Memory B cell (primary cell): ENCODE data around the gene SLC12A7.

Experiments
- ATAC-seq: fragments of 150-1000 bp; cut with Tn5 transposase; 2 replicates; pipeline ENCODE4 v1.10.0; 2021; ENCODE audit warnings: low read depth, mild to moderate bottlenecking, moderate library complexity
- DNase-seq, 2 donors: peaks; one replicate each; pipeline ENCODE4 v3.0.0; 2022; ENCODE audit warnings: low spot score in 2 of 2
- H3K27ac Mint-ChIP-seq: one replicate; pipeline ENCODE4 v1.8.0; 2022; ENCODE audit warnings: mild to moderate bottlenecking, moderate library complexity, mixed read lengths
- H3K27me3 Mint-ChIP-seq: one replicate; pipeline ENCODE4 v1.8.0; 2022; ENCODE audit warnings: mixed read lengths
- H3K36me3 Mint-ChIP-seq: one replicate; pipeline ENCODE4 v1.8.0; 2022; ENCODE audit warnings: mild to moderate bottlenecking, mixed read lengths
- H3K4me1 Mint-ChIP-seq: one replicate; pipeline ENCODE4 v1.8.0; 2022; ENCODE audit warnings: mixed read lengths
- H3K4me3 Mint-ChIP-seq: one replicate; pipeline ENCODE4 v1.8.0; 2022; ENCODE audit warnings: mild to moderate bottlenecking, moderate library complexity, mixed read lengths
- H3K9me3 Mint-ChIP-seq: one replicate; pipeline ENCODE4 v1.8.0; 2022; ENCODE audit warnings: mixed read lengths

The SLC12A7 gene

GRCh38 chr5:1151316-1151715 is 39.5 kb upstream of the SLC12A7 start:
- no peaks in the 10 kb centered on the region for H3K9me3 Mint-ChIP-seq
- no peak for DNase-seq
- peak overlapping the region; percentile 8 for H3K4me3 Mint-ChIP-seq
- H3K4me1 Mint-ChIP-seq = peaks cover 37% of the 10 kb centered on the region
- no peak for ATAC-seq
- H3K27me3 Mint-ChIP-seq = peaks cover 5% of the 10 kb centered on the region
- H3K27ac Mint-ChIP-seq = no peak overlapping the region
- H3K36me3 Mint-ChIP-seq = peaks cover 2% of the 10 kb centered on the region

DNA sequence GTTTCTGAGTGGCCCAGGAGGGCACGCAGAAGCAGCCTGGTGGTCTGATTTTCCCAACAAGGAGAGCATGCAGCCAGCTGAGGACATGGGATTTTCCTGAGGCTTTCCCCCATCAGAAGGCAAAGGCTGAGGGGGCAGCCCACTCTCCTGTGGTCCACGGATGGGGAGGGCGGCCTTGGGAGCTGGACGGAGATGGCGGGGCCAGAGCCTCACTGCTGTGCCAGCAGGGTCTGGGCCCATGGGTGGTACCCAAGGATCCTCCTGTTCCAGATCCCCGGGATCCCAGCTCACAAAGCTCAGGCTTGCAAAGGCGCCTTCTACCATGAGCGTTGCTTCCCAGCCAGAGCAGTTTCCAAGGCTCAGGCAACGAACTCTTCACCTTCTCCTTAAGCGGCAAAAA is 39.0 kb upstream of the SLC12A7 start:
- no peaks in the 10 kb centered on the region for H3K9me3 Mint-ChIP-seq
- peaks cover 2% of the 10 kb centered on the region for H3K36me3 Mint-ChIP-seq
- peaks cover 5% of the 10 kb centered on the region for H3K27me3 Mint-ChIP-seq
- no peak overlapping the region for H3K27ac Mint-ChIP-seq
- peak overlapping the region; percentile 8 for H3K4me3 Mint-ChIP-seq
- DNase-seq (no peak), ATAC-seq (no peak)
- peaks cover 37% of the 10 kb centered on the region for H3K4me1 Mint-ChIP-seq

GRCh38 chr5:1144638-1145396 is 33.0 kb upstream of the SLC12A7 start:
- H3K27me3 Mint-ChIP-seq = peaks cover 5% of the 10 kb centered on the region
- no peak overlapping the region for H3K27ac Mint-ChIP-seq
- no peak overlapping the region for H3K4me3 Mint-ChIP-seq
- peaks cover 2% of the 10 kb centered on the region for H3K36me3 Mint-ChIP-seq
- no peaks in the 10 kb centered on the region for H3K9me3 Mint-ChIP-seq
- DNase-seq (no peak), ATAC-seq (no peak)
- H3K4me1 Mint-ChIP-seq = peaks cover 25% of the 10 kb centered on the region

- peaks cover 2% of the 10 kb centered on the region for H3K36me3 Mint-ChIP-seq
- peaks cover 5% of the 10 kb centered on the region for H3K27me3 Mint-ChIP-seq
- DNase-seq = no peak
- no peak overlapping the region for H3K27ac Mint-ChIP-seq
- peaks cover 25% of the 10 kb centered on the region for H3K4me1 Mint-ChIP-seq
- no peak for ATAC-seq
- H3K4me3 Mint-ChIP-seq = no peak overlapping the region
- H3K9me3 Mint-ChIP-seq = no peaks in the 10 kb centered on the region
Measured at GRCh38 chr5:1144089-1144488, 32.2 kb upstream of the SLC12A7 start.

DNA sequence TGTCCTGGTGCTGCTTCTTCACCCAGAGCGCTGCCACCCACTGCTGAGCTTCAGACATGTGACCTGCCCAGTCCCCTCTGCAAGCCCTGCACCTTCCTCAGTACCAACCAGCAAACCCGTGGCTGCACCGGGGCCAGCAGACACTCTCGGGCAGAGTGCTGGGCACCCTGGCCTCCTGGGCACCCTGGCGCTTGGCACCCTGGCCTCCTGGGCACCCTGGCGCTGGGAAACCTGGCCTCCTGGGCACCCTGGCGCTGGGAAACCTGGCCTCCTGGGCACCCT is 31.7 kb upstream of the SLC12A7 start:
- Mint-ChIP-seq H3K27me3 (peaks cover 5% of the 10 kb centered on the region), H3K27ac (no peak overlapping the region), H3K36me3 (peaks cover 2% of the 10 kb centered on the region), H3K4me3 (no peak overlapping the region), H3K9me3 (no peaks in the 10 kb centered on the region), H3K4me1 (peaks cover 25% of the 10 kb centered on the region)
- no peak for ATAC-seq
- no peak for DNase-seq

GRCh38 chr5:1142886-1143669 is 31.2 kb upstream of the SLC12A7 start:
- Mint-ChIP-seq H3K4me1 (peaks cover 25% of the 10 kb centered on the region), H3K9me3 (no peaks in the 10 kb centered on the region), H3K36me3 (peaks cover 2% of the 10 kb centered on the region), H3K27me3 (peaks cover 5% of the 10 kb centered on the region), H3K4me3 (no peak overlapping the region), H3K27ac (peak overlapping the region; percentile 89)
- no peak for DNase-seq
- ATAC-seq = no peak

GRCh38 chr5:1141834-1142233 is 30.0 kb upstream of the SLC12A7 start:
- no peak for ATAC-seq
- H3K9me3 Mint-ChIP-seq = no peaks in the 10 kb centered on the region
- no peaks in the 10 kb centered on the region for H3K36me3 Mint-ChIP-seq

GRCh38 chr5:1140818-1141189 is 28.9 kb upstream of the SLC12A7 start:
- DNase-seq (no peak), ATAC-seq (no peak)
- Mint-ChIP-seq H3K36me3 (no peaks in the 10 kb centered on the region), H3K9me3 (no peaks in the 10 kb centered on the region), H3K27ac (no peak overlapping the region), H3K4me3 (peak overlapping the region; percentile 83), H3K4me1 (peaks cover 37% of the 10 kb centered on the region), H3K27me3 (peaks cover 6% of the 10 kb centered on the region)

More at GRCh38 chr5:1141834-1142233, 30.0 kb upstream of the SLC12A7 start:
- Mint-ChIP-seq H3K27me3 (peaks cover 4% of the 10 kb centered on the region), H3K4me3 (no peak overlapping the region), H3K27ac (no peak overlapping the region), H3K4me1 (peaks cover 27% of the 10 kb centered on the region)
- no peak for DNase-seq

GRCh38 chr5:1140171-1140817 is 28.4 kb upstream of the SLC12A7 start:
- Mint-ChIP-seq H3K27ac (peak overlapping the region; percentile 15), H3K27me3 (peaks cover 6% of the 10 kb centered on the region), H3K4me3 (peak overlapping the region; percentile 83), H3K36me3 (no peaks in the 10 kb centered on the region), H3K9me3 (no peaks in the 10 kb centered on the region), H3K4me1 (peaks cover 39% of the 10 kb centered on the region)
- ATAC-seq = peak; percentile 88
- peak; percentile 69 to 75 for DNase-seq

GRCh38 chr5:1139331-1140170 is 27.7 kb upstream of the SLC12A7 start:
- peak overlapping the region; percentile 15 for H3K27ac Mint-ChIP-seq
- no peaks in the 10 kb centered on the region for H3K9me3 Mint-ChIP-seq
- H3K4me1 Mint-ChIP-seq = peaks cover 42% of the 10 kb centered on the region
- DNase-seq (no peak), ATAC-seq (no peak)
- no peaks in the 10 kb centered on the region for H3K36me3 Mint-ChIP-seq
- H3K4me3 Mint-ChIP-seq = peak overlapping the region; percentile 83
- H3K27me3 Mint-ChIP-seq = peaks cover 6% of the 10 kb centered on the region

DNA sequence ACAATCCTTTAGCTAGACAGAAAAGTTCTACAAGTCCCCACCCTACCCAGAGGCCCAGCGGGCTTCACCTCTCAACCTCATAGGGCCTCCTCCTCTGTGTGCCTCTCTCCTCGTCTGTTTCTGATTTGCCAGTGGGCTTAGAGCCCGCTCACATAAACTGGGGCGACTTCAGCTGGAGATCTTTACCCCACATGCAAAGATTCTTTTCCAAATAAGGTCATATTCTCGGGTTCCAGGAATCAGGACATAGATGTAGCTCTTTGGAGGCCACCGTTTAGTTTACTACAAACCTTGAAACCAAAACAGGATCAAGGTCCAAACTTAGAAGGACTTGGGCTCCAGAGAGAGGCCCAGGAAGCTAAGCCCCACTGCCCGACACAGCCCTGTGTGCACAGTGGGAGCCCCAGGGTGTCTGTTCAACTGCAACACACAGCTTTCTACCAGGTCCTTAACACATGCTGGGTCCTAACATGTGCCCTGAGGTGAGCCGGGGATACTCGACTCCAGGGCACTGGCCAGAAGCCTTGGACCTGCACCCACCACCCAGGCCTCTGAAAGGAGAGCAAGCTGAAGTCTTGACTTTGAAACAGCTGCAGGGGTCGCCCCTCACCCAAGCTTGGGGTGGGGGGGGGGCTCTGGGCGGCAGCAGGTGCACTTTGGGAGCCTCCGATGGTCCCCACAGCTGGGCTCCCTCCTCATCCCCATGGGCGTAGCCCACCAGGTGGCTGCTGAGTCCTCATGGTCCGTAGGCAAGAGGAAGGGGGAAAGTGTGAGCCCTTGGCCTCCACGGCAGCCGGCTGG is 26.8 kb upstream of the SLC12A7 start:
- no peaks in the 10 kb centered on the region for H3K9me3 Mint-ChIP-seq
- H3K27ac Mint-ChIP-seq = no peak overlapping the region
- no peak for ATAC-seq
- H3K4me1 Mint-ChIP-seq = peaks cover 50% of the 10 kb centered on the region
- no peaks in the 10 kb centered on the region for H3K36me3 Mint-ChIP-seq
- peaks cover 6% of the 10 kb centered on the region for H3K27me3 Mint-ChIP-seq
- H3K4me3 Mint-ChIP-seq = no peak overlapping the region
- DNase-seq = no peak

- peaks cover 52% of the 10 kb centered on the region for H3K4me1 Mint-ChIP-seq
Measured at GRCh38 chr5:1137567-1138444, 25.9 kb upstream of the SLC12A7 start.

More at GRCh38 chr5:1137567-1138444, 25.9 kb upstream of the SLC12A7 start:
- Mint-ChIP-seq H3K36me3 (no peaks in the 10 kb centered on the region), H3K27me3 (peaks cover 6% of the 10 kb centered on the region), H3K4me3 (no peak overlapping the region), H3K27ac (no peak overlapping the region), H3K9me3 (no peaks in the 10 kb centered on the region)
- ATAC-seq (no peak), DNase-seq (no peak)
